ENCODE results near the gene CCDC15. TPM values are rescaled to one million over a fixed set of nuclear protein-coding genes. Genes with fewer than 3 reads are reported as not detected.

Gene CCDC15
- total and polyA plus RNA-seq, 2 donors (not counting 1 experiment from before 2014, with no cell fraction given): 0.31 to 1.8 TPM

DNA sequence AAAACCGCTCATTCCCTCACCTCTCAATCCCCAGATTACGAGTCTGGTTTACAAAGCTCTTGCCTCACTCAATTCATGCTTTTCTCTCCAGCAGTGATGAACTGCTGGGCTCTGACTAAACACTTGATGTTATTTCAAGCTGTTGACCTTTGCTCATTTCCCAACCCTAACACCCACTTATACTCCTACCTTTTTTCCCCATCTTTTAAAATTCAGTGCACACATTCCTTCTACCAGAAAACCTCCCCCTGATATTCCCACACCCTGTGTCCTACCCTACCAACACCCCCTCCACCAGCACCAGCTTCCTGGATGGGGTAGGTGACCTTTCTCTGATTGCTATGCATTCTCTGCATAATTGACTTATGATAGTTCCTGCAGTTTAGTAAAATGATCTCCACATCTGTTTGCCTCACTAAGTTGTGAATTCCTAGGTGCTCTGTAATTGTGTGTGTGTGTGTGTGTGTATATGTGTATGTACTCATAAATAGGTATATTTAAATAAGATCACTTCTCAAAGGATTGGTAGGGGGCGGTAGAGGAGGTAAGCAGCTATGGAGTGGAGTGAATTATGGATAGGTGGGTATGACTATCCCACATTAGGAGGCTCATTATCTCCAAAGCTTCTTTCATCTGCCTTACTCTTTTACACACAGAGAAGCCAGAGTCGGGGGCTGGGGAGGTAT is 19.0 kb upstream of the CCDC15 start:
- CTCF ChIA-PET: no interaction called here
- Mint-ChIP-seq H3K4me1 (peaks cover 2% of the 10 kb centered on the region), H3K4me3 (no peak overlapping the region)

More for the DNA sequence above, 19.0 kb upstream of the CCDC15 start:
- Histone ChIP-seq H3K79me2 (ENCODE audit: control insufficient read depth, insufficient read depth, low read length) (no peaks in the 10 kb centered on the region), H3K4me1 (ENCODE audit: control insufficient read depth in 2 of 2, insufficient read depth in 2 of 2, low read length in 2 of 2) (no peaks in the 10 kb centered on the region), H3K27ac (ENCODE audit: low read length in 2 of 2) (no peak overlapping the region), H3K36me3 (replicated peaks in 1 of 2; ENCODE audit: control extremely low read depth in 1 of 2, control insufficient read depth in 1 of 2, extremely low read depth in 1 of 2, insufficient read depth in 2 of 2, low read length in 1 of 2) (no peaks in the 10 kb centered on the region), H3K9ac (ENCODE audit: low read length) (no peak overlapping the region), H3K4me3 (ENCODE audit: control extremely low read depth in 1 of 5, extremely low read depth in 1 of 5, insufficient read depth in 1 of 5, low read depth in 2 of 5, low read length in 4 of 5) (no peak overlapping the region), H3K9me3 (ENCODE audit: control extremely low read depth in 1 of 3, control insufficient read depth in 2 of 3, insufficient read depth in 1 of 3, low read length in 2 of 3) (peaks cover 0 to 8% (median 4%) of the 10 kb centered on the region in 3 donors), H3K4me2 (replicated peaks; ENCODE audit: low read depth, low read length, poor library complexity, severe bottlenecking) (no peak overlapping the region), H3K27me3 (replicated peaks in 1 of 4; ENCODE audit: control extremely low read depth in 1 of 4, control insufficient read depth in 3 of 4, insufficient read depth in 4 of 4, low read length in 3 of 4) (peaks cover 0 to 21% (median 5%) of the 10 kb centered on the region in 4 experiments), H2AFZ (ENCODE audit: insufficient read depth, low read depth, low read length, poor library complexity, severe bottlenecking) (no peak overlapping the region), H4K20me1 (ENCODE audit: control insufficient read depth, insufficient read depth, low read length, poor library complexity, severe bottlenecking) (no peaks in the 10 kb centered on the region)
- POLR2A ChIA-PET: no interaction called here
- intact Hi-C loops (cut with micrococcal nuclease): no loop called here
- ATAC-seq (ENCODE audit: low read depth) (no peak), DNase-seq (no peak)
- H3K27ac Mint-ChIP-seq: no peak overlapping the region
- H3K27me3 Mint-ChIP-seq: peaks cover 14% of the 10 kb centered on the region
- H3K9me3 Mint-ChIP-seq (ENCODE audit: insufficient read depth): no peaks in the 10 kb centered on the region
- WGBS (ENCODE audit: insufficient coverage): 94% methylated on average over 2 of the region's 4 CpGs
- TF ChIP-seq, protein P1, sequence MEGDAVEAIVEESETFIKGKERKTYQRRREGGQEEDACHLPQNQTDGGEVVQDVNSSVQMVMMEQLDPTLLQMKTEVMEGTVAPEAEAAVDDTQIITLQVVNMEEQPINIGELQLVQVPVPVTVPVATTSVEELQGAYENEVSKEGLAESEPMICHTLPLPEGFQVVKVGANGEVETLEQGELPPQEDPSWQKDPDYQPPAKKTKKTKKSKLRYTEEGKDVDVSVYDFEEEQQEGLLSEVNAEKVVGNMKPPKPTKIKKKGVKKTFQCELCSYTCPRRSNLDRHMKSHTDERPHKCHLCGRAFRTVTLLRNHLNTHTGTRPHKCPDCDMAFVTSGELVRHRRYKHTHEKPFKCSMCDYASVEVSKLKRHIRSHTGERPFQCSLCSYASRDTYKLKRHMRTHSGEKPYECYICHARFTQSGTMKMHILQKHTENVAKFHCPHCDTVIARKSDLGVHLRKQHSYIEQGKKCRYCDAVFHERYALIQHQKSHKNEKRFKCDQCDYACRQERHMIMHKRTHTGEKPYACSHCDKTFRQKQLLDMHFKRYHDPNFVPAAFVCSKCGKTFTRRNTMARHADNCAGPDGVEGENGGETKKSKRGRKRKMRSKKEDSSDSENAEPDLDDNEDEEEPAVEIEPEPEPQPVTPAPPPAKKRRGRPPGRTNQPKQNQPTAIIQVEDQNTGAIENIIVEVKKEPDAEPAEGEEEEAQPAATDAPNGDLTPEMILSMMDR (IDR thresholded peaks at IDR 0.05): no peak
- TF ChIP-seq EZH2 (IDR thresholded peaks at IDR 0.05; ENCODE audit: borderline replicate concordance, insufficient read depth, low read depth, low read length, poor library complexity, severe bottlenecking): no peak

All from B cell (primary cell).